Activated CD8-positive, alpha-beta T cell treated with anti-CD3 and anti-CD28 coated beads for 36 hours (primary cell): ENCODE measurements around the gene MAP2K4. TPM values are rescaled to one million over a fixed set of nuclear protein-coding genes. Genes with fewer than 3 reads are reported as not detected.
"Not testable (repeated sequence)": the region's sequence is repeated elsewhere in the genome, so short reads cannot be mapped to it uniquely, and the experiment has no call there.

Source experiments
- ATAC-seq: fragments of 200-7000 bp; cut with Tn5 transposase; one replicate; pipeline ENCODE4 v1.10.0; 2021; ENCODE audit warnings: mild to moderate bottlenecking, moderate library complexity
- CTCF ChIA-PET: fragments of 350-600 bp; sonication (Branson Sonifier 250); formaldehyde crosslinking; loops from one replicate; lab custom pipeline; 2021; ENCODE audit warnings: antibody characterized with exemption; lab: Charles Lee
- POLR2A ChIA-PET: fragments of 350-600 bp; sonication (Branson Sonifier 250); formaldehyde crosslinking; loops from one replicate; lab custom pipeline; 2021; ENCODE audit warnings: antibody characterized with exemption; lab: Charles Lee
- DNase-seq: peaks from one replicate; pipeline ENCODE4 v3.0.0-alpha.2; 2020
- H3K27ac Mint-ChIP-seq: one replicate; pipeline ENCODE4 v1.8.0; 2021; ENCODE audit warnings: mild to moderate bottlenecking, mixed read lengths
- H3K27me3 Mint-ChIP-seq: one replicate; pipeline ENCODE4 v1.8.0; 2021; ENCODE audit warnings: mixed read lengths
- H3K36me3 Mint-ChIP-seq: one replicate; pipeline ENCODE4 v1.8.0; 2021; ENCODE audit warnings: low read depth, mixed read lengths
- H3K4me1 Mint-ChIP-seq: one replicate; pipeline ENCODE4 v1.8.0; 2021; ENCODE audit warnings: low read depth, mixed read lengths
- H3K4me3 Mint-ChIP-seq: one replicate; pipeline ENCODE4 v1.8.0; 2021; ENCODE audit warnings: mild to moderate bottlenecking, moderate library complexity, mixed read lengths
- H3K9me3 Mint-ChIP-seq: one replicate; pipeline ENCODE4 v1.8.0; 2021; ENCODE audit warnings: mixed read lengths
- intact Hi-C: fragments of 100-400 bp; cut with micrococcal nuclease; formaldehyde crosslinking; loops from one replicate; pipeline ENCODE4 v1.10.0; 2022
- total RNA-seq, 2 experiments: library from RNA; stranded (reverse); gene quantifications; one replicate each; pipeline ENCODE4 v1.2.3, GENCODE V29; 2021
- TF ChIP-seq, protein P1 (sequence below): fragments of 200-600 bp; IDR thresholded peaks from one replicate; pipeline ENCODE4 v1.8.0; 2022; ENCODE audit warnings: antibody characterized with exemption, mild to moderate bottlenecking

The MAP2K4 gene
- total RNA-seq, 2 experiments from 2014 or later, result 45.6 to 49.0 TPM

DNA sequence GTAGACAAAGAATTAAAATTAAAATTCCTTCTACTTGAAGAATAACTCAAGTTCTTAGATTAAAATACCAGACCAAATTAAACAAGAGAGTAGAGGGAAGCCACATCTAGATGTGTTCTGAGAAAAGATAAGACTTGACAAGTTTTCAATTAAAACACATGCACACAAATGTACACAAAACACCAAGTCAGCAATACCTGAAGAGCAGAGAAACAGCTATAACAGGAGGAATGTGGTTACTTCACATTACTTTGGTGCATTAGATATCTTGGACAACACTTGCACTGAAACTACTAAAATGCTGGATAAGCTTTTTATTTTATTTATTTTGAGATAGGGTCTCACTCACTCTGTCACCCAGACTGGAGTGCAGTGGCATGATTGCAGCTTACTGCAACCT lies 113.9 kb downstream of the MAP2K4 start:
- no peaks in the 10 kb centered on the region for H3K27me3 Mint-ChIP-seq
- ATAC-seq (no peak), DNase-seq (no peak)
- TF ChIP-seq, protein P1, sequence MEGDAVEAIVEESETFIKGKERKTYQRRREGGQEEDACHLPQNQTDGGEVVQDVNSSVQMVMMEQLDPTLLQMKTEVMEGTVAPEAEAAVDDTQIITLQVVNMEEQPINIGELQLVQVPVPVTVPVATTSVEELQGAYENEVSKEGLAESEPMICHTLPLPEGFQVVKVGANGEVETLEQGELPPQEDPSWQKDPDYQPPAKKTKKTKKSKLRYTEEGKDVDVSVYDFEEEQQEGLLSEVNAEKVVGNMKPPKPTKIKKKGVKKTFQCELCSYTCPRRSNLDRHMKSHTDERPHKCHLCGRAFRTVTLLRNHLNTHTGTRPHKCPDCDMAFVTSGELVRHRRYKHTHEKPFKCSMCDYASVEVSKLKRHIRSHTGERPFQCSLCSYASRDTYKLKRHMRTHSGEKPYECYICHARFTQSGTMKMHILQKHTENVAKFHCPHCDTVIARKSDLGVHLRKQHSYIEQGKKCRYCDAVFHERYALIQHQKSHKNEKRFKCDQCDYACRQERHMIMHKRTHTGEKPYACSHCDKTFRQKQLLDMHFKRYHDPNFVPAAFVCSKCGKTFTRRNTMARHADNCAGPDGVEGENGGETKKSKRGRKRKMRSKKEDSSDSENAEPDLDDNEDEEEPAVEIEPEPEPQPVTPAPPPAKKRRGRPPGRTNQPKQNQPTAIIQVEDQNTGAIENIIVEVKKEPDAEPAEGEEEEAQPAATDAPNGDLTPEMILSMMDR, result no peak
- H3K27ac Mint-ChIP-seq, result no peak overlapping the region
- CTCF ChIA-PET, result interaction anchor here (1.5 kb wide), 1 partner anchor 20 kb away, joined by 3 read pairs; no protein-coding TSS in a partner anchor
- no peak overlapping the region for H3K4me3 Mint-ChIP-seq
- H3K4me1 Mint-ChIP-seq, result no peaks in the 10 kb centered on the region
- peaks cover 13% of the 10 kb centered on the region for H3K9me3 Mint-ChIP-seq
- POLR2A ChIA-PET, result no interaction called here
- intact Hi-C loops, result no loop called here
- peaks cover 59% of the 10 kb centered on the region for H3K36me3 Mint-ChIP-seq

DNA sequence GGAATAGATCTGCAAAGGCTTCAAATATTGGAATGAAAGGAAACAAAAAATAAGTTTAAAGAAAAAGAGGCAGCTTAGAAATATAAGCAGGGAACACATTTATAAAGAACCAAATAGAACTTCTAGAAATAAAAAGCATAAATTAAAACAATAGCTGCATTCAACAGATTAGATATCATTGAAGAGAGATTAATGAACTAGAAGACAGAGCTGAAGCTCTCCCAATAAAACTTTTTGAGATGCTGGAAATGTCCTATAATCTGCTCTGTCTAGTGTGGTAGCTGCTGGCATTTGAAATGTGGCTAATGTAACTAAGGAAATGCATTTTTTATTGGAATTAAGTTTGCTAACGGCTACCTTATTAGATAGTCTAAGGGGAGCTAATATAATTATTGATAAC lies 115.6 kb downstream of the MAP2K4 start:
- no peak overlapping the region for H3K27ac Mint-ChIP-seq
- TF ChIP-seq, protein P1, result no peak
- H3K36me3 Mint-ChIP-seq, result peaks cover 67% of the 10 kb centered on the region
- no peaks in the 10 kb centered on the region for H3K27me3 Mint-ChIP-seq
- DNase-seq (no peak), ATAC-seq (no peak)
- intact Hi-C loops, result no loop called here
- ChIA-PET POLR2A (interaction anchor here (0.7 to 0.8 kb wide), 2 partner anchors 883 to 1149 kb away, joined by 3 read pairs; no protein-coding TSS in a partner anchor), CTCF (no interaction called here)
- H3K4me3 Mint-ChIP-seq, result no peak overlapping the region
- no peaks in the 10 kb centered on the region for H3K4me1 Mint-ChIP-seq
- peaks cover 14% of the 10 kb centered on the region for H3K9me3 Mint-ChIP-seq

DNA sequence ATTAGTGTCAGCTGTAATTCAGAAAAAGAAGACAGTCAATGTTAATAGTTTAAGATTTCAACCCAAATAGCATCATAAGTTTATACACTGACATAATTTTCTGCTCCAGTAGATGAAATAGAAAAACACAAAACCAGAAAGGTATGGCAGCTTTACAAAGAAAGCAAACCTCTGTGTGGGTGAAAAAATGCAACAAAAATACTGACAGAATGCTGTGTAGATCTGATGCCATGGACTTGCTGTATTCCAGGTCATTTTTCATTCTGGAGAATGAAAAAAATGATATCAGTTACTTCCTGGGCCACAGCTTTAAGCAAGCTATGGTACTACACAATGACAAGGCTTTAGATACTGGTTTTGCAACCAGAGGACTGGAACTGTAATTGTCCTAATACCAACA lies 116.0 kb downstream of the MAP2K4 start:
- Mint-ChIP-seq H3K27me3 (no peaks in the 10 kb centered on the region), H3K9me3 (peaks cover 15% of the 10 kb centered on the region), H3K27ac (no peak overlapping the region), H3K36me3 (peaks cover 67% of the 10 kb centered on the region), H3K4me3 (no peak overlapping the region), H3K4me1 (no peaks in the 10 kb centered on the region)
- TF ChIP-seq, protein P1, result no peak
- POLR2A ChIA-PET, result interaction anchor here (0.7 to 0.8 kb wide), 2 partner anchors 882 to 1149 kb away, joined by 3 read pairs; no protein-coding TSS in a partner anchor
- ATAC-seq (no peak), DNase-seq (no peak)
- CTCF ChIA-PET, result no interaction called here
- intact Hi-C loops, result no loop called here

DNA sequence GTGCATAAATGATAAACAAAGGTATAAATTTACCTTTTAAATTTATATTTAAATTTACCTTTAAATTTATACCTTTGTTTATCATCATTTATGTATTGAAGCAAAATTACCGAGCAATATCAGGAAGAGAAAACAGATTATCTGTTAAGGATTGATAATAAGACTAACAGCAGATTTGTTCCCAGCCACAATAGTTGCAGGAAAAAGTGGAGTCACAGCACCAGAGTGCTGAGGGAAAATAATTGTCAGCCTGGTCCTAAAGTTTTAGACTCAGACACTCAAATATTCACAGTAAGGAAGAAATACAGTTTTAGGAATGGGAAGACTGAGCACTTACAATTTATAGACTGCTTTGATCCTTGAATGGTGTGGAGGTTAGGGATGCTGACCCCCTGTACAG lies 117.2 kb downstream of the MAP2K4 start:
- H3K36me3 Mint-ChIP-seq, result peaks cover 73% of the 10 kb centered on the region

GRCh38 chr17:12140685-12141084 lies 120.0 kb downstream of the MAP2K4 start:
- POLR2A ChIA-PET, result no interaction called here
- DNase-seq (no peak), ATAC-seq (no peak)
- TF ChIP-seq, protein P1, result no peak
- CTCF ChIA-PET, result no interaction called here
- Mint-ChIP-seq H3K27me3 (no peaks in the 10 kb centered on the region), H3K9me3 (peaks cover 17% of the 10 kb centered on the region), H3K27ac (no peak overlapping the region), H3K4me3 (no peak overlapping the region), H3K4me1 (no peaks in the 10 kb centered on the region), H3K36me3 (peaks cover 81% of the 10 kb centered on the region)
- intact Hi-C loops, result no loop called here

More for the DNA sequence above, 117.2 kb downstream of the MAP2K4 start:
- H3K4me1 Mint-ChIP-seq, result no peaks in the 10 kb centered on the region
- TF ChIP-seq, protein P1, result no peak
- peaks cover 15% of the 10 kb centered on the region for H3K9me3 Mint-ChIP-seq
- DNase-seq (no peak), ATAC-seq (no peak)
- no peak overlapping the region for H3K4me3 Mint-ChIP-seq
- H3K27ac Mint-ChIP-seq, result no peak overlapping the region
- POLR2A ChIA-PET, result no interaction called here
- no peaks in the 10 kb centered on the region for H3K27me3 Mint-ChIP-seq
- CTCF ChIA-PET, result no interaction called here
- intact Hi-C loops, result no loop called here

GRCh38 chr17:12162187-12162586 lies 141.5 kb downstream of the MAP2K4 start:
- ATAC-seq, H3K4me1 Mint-ChIP-seq, H3K27me3 Mint-ChIP-seq, H3K36me3 Mint-ChIP-seq, H3K27ac Mint-ChIP-seq, H3K4me3 Mint-ChIP-seq, CTCF ChIA-PET, DNase-seq, intact Hi-C loops: not testable (repeated sequence)
- H3K9me3 Mint-ChIP-seq, result peaks cover 11% of the 10 kb centered on the region
- POLR2A ChIA-PET, result interaction anchor here (0.7 kb wide), 1 partner anchor 1252 kb away, joined by 3 read pairs; no protein-coding TSS in a partner anchor
